NOMO-1 (cell line): ENCODE measurements around the gene RNLS.

Experiments used
- DNase-seq, 2 experiments: peaks; one replicate each; lab custom pipeline; 2025; ENCODE audit not compliant: unreplicated experiment in 2 of 2; lab: John Stamatoyannopoulos, UW

Gene RNLS

GRCh38 chr10:88582806-88583583, at the start of gene RNLS:
TSS of gene RNLS (minus strand) at chr10:88583318.
- DNase-seq: peak; percentile 58 to 60

GRCh38 chr10:88624840-88625239, 41.7 kb upstream of the RNLS start:
- no peak for DNase-seq

GRCh38 chr10:88623835-88624234, 40.7 kb upstream of the RNLS start:
- no peak for DNase-seq

GRCh38 chr10:88620441-88620840, 37.3 kb upstream of the RNLS start:
- no peak for DNase-seq

GRCh38 chr10:88618496-88618895, 35.4 kb upstream of the RNLS start:
- no peak for DNase-seq

- no peak for DNase-seq
Observed at GRCh38 chr10:88617772-88618300, 34.7 kb upstream of the RNLS start.

- no peak for DNase-seq
Observed at GRCh38 chr10:88616250-88616977, 33.3 kb upstream of the RNLS start.

- no peak for DNase-seq
Observed at GRCh38 chr10:88608780-88609179, 25.7 kb upstream of the RNLS start.

- DNase-seq: no peak
Observed at GRCh38 chr10:88608052-88608732, 25.1 kb upstream of the RNLS start.

GRCh38 chr10:88598055-88598454, 14.9 kb upstream of the RNLS start:
- DNase-seq: peak; percentile 91 to 95

GRCh38 chr10:88594482-88594881, 11.4 kb upstream of the RNLS start:
- no peak for DNase-seq

- no peak for DNase-seq
Observed at GRCh38 chr10:88592906-88593305, 9.8 kb upstream of the RNLS start.

GRCh38 chr10:88592381-88592780, 9.3 kb upstream of the RNLS start:
- no peak for DNase-seq

- DNase-seq: no peak
Observed at GRCh38 chr10:88586462-88586861, 3.3 kb upstream of the RNLS start, which contains the start of gene LIPJ. TSS of gene LIPJ (plus strand) at chr10:88586762. CDS start at chr10:88590688, 3,926 bp downstream.

GRCh38 chr10:88583584-88583957, 453 bp upstream of the RNLS start:
- no peak for DNase-seq

- no peak for DNase-seq
Observed at GRCh38 chr10:88582411-88582805, 710 bp downstream of the RNLS start.

- peak in 1 of 2 experiments; percentile 59 for DNase-seq
Observed at GRCh38 chr10:88565072-88565471, 18.0 kb downstream of the RNLS start.

- DNase-seq: no peak
Observed at GRCh38 chr10:88562152-88562551, 21.0 kb downstream of the RNLS start.

- DNase-seq: no peak
Observed at GRCh38 chr10:88557658-88558057, 25.5 kb downstream of the RNLS start.

GRCh38 chr10:88557256-88557655, 25.9 kb downstream of the RNLS start:
- no peak for DNase-seq

GRCh38 chr10:88555190-88555908, 27.8 kb downstream of the RNLS start:
- peak; percentile 76 to 84 for DNase-seq
